ENCODE results near the gene CDK19. TPM values are rescaled to one million over a fixed set of nuclear protein-coding genes. Genes with fewer than 3 reads are reported as not detected.

CDK19 gene
- total and polyA plus RNA-seq, 2 experiments from 2014 or later, result 5.6 to 11.1 TPM

DNA sequence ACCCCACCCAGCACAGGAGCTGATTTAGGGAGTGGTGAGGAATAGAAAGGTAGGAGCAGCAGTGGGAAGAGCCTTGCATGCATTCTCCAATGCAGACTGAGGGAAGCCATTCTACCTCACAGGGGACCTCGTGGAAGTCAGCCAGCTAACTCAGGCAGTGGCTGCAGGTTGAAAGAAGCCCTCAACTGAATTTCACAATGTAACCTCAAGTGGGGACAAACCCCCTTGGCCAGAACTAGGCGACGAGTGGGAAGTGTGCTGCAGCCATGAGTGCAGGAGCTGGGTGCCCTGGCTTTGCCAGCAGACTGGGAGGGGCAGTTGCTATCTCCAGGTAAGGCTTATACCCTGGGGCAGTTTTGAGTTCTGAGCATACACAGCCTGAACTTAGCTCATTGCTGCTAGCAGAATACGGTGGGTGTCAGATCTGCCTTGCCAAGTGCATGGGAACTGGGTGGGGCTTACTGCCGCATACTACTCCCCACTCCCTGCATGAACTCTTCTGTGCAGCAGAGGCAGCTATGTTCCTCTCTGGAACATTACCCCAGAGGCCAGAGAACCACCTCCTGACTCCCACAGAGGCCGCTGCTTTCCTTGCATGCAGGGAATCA is 126.5 kb downstream of the CDK19 start:
- H3K9me3 ChIP-seq (ENCODE audit: low read depth), result no peaks in the 10 kb centered on the region
- no peaks in the 10 kb centered on the region for H3K36me3 ChIP-seq
- no peak overlapping the region for H3K4me3 ChIP-seq
- H3K27ac ChIP-seq, result no peak overlapping the region
- DNase-seq (ENCODE audit: low read depth in 1 of 2, low spot score in 1 of 2), result no peak
- TF ChIP-seq, protein P1, sequence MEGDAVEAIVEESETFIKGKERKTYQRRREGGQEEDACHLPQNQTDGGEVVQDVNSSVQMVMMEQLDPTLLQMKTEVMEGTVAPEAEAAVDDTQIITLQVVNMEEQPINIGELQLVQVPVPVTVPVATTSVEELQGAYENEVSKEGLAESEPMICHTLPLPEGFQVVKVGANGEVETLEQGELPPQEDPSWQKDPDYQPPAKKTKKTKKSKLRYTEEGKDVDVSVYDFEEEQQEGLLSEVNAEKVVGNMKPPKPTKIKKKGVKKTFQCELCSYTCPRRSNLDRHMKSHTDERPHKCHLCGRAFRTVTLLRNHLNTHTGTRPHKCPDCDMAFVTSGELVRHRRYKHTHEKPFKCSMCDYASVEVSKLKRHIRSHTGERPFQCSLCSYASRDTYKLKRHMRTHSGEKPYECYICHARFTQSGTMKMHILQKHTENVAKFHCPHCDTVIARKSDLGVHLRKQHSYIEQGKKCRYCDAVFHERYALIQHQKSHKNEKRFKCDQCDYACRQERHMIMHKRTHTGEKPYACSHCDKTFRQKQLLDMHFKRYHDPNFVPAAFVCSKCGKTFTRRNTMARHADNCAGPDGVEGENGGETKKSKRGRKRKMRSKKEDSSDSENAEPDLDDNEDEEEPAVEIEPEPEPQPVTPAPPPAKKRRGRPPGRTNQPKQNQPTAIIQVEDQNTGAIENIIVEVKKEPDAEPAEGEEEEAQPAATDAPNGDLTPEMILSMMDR (IDR thresholded peaks at IDR 0.05; ENCODE audit: low read depth, low read length), result no peak
- no peaks in the 10 kb centered on the region for H3K27me3 ChIP-seq
- no peaks in the 10 kb centered on the region for H3K4me1 ChIP-seq (ENCODE audit: low read depth)

DNA sequence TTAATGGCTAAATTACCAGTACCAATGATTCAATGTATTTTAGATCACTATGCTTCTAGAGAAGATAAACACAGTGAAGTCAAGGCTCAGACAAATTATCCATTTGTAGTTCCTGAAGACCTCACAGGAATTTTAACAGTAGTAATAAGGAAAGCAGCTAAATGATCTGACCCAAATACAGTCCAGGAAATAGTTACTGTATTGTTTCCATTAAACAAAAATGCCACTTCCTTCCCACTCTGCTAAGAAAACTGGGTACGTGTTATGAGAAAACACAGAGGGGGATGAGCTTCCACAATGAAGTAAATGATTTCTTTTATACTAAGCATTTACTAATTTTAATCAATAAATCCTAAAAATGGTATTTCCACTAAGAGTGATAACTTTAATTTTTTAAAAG is 127.9 kb downstream of the CDK19 start:
- DNase-seq (ENCODE audit: low read depth in 1 of 2, low spot score in 1 of 2), result no peak
- Histone ChIP-seq H3K36me3 (no peaks in the 10 kb centered on the region), H3K27ac (no peak overlapping the region), H3K9me3 (ENCODE audit: low read depth) (no peaks in the 10 kb centered on the region), H3K27me3 (no peaks in the 10 kb centered on the region), H3K4me3 (no peak overlapping the region), H3K4me1 (ENCODE audit: low read depth) (no peaks in the 10 kb centered on the region)
- TF ChIP-seq, protein P1 (IDR thresholded peaks at IDR 0.05; ENCODE audit: low read depth, low read length), result no peak

DNA sequence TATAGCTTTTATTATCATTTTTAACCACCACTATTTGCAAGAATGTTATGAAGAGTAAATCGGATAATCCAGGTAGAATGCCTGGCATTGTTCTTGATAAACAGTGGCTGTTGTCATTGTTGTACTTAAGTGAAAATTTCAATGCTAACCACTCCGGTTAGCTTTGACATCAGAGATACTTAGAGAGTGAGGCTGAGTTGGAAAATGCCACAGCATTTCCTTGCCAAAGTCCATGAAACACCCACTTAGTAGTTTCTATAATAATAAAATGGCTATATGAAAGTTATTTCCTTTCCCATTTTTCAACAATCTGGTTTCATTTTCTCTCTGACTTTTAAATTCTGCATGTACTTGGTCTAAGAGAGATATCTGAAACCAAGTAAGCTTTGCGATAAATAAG is 132.0 kb downstream of the CDK19 start:
- Histone ChIP-seq H3K4me3 (no peak overlapping the region), H3K36me3 (no peaks in the 10 kb centered on the region)
- TF ChIP-seq, protein P1 (IDR thresholded peaks at IDR 0.05; ENCODE audit: low read depth, low read length), result no peak

DNA sequence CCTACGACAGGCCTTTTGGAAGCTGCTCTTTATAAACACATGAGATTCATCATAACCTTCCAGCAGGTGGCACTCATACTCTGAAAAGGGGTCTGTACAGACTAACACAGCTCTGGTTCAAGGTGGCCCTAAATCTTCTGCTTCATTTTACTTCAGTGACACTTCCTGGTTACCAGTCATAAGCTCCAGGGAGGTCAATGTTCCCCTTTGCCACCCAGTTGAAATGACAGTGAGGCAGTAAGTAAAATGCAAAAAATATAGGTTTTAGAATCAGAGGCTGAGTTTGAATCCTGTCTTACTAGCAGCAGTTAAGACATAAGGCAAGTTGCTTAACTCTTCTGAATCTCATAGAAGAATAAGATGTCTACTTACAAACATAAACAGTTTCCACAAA is 132.8 kb downstream of the CDK19 start:
- TF ChIP-seq, protein P1 (IDR thresholded peaks at IDR 0.05; ENCODE audit: low read depth, low read length), result peak; percentile 64
- H3K4me1 ChIP-seq (ENCODE audit: low read depth), result peaks cover 7% of the 10 kb centered on the region
- H3K27ac ChIP-seq, result no peak overlapping the region
- H3K4me3 ChIP-seq, result no peak overlapping the region
- peak; percentile 86 for DNase-seq (ENCODE audit: low read depth in 1 of 2, low spot score in 1 of 2)
- no peaks in the 10 kb centered on the region for H3K27me3 ChIP-seq
- H3K9me3 ChIP-seq (ENCODE audit: low read depth), result no peaks in the 10 kb centered on the region
- H3K36me3 ChIP-seq, result no peaks in the 10 kb centered on the region

More for the DNA sequence above, 132.0 kb downstream of the CDK19 start:
- Histone ChIP-seq H3K4me1 (ENCODE audit: low read depth) (peaks cover 7% of the 10 kb centered on the region), H3K27ac (no peak overlapping the region), H3K27me3 (no peaks in the 10 kb centered on the region), H3K9me3 (ENCODE audit: low read depth) (no peaks in the 10 kb centered on the region)
- DNase-seq (ENCODE audit: low read depth in 1 of 2, low spot score in 1 of 2), result no peak

DNA sequence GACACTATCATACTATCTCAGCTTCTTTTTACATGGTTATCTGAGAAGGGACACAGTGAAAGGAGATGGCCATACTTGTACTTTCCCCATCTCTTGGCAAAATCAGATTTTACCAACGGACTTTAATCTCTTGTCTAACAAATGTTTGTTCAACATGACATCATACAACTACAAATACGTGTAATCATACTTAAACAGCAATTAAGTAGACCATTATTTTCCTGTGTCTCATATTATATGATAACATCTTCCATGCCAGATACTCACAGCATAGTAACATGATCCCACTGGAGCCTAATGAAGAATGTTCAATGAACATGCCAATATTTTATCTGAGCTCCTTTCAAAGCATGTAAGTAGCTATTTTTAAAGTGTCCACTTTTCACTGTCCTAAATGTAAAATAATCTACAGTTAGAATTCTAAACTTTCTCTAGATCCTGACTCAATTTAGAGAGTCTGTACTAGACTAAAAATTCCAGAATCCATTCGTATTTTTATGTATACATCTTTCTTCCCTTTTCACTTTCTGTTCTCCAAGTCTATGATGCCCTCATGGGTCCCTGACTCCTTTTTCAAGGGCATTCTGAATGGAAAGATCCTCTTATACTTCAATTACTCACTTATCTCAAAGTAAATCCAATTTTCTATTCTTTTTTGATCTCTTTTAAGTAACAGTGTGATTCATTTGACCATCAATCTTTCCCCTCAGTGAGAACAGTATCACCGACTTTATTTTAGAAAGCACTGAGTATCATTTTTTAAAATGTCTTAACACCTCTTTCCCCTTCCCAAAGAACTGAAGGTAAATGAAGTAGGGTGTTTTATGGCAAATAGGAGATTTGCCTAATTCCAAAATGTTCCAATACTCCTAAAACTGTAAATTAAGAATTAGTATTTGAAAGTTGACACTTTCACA is 133.5 kb downstream of the CDK19 start:
- Histone ChIP-seq H3K36me3 (no peaks in the 10 kb centered on the region), H3K4me1 (ENCODE audit: low read depth) (peaks cover 7% of the 10 kb centered on the region), H3K9me3 (ENCODE audit: low read depth) (no peaks in the 10 kb centered on the region), H3K4me3 (no peak overlapping the region), H3K27me3 (no peaks in the 10 kb centered on the region), H3K27ac (peak overlapping the region; percentile 24)
- TF ChIP-seq, protein P1 (IDR thresholded peaks at IDR 0.05; ENCODE audit: low read depth, low read length), result no peak
- no peak for DNase-seq (ENCODE audit: low read depth in 1 of 2, low spot score in 1 of 2)

Measured in cardiac muscle cell (in vitro differentiated cells and primary cell).